Measurements from ENCODE around the gene ZBTB20. TPM values are rescaled to one million over a fixed set of nuclear protein-coding genes. Genes with fewer than 3 reads are reported as not detected.

Gene ZBTB20
- total and polyA plus RNA-seq, 2 donors (not counting 1 experiment from before 2014, with no cell fraction given): 4.0 to 22.5 TPM

- H3K9ac ChIP-seq (ENCODE audit: insufficient read depth, low read length): no peak overlapping the region
- H3K27ac ChIP-seq (ENCODE audit: insufficient read depth, low read length): no peak overlapping the region
- H3K79me2 ChIP-seq (ENCODE audit: control insufficient read depth, insufficient read depth, low read length): no peaks in the 10 kb centered on the region
- no peaks in the 10 kb centered on the region for H4K20me1 ChIP-seq (ENCODE audit: control insufficient read depth, extremely low read depth, insufficient read depth, low read length)
- no peaks in the 10 kb centered on the region for H3K36me3 ChIP-seq (ENCODE audit: control insufficient read depth, insufficient read depth, low read length)
- DNase-seq (ENCODE audit: low read depth in 2 of 2): peak in 1 of 2 donors; percentile 66
- H3K9me3 ChIP-seq (ENCODE audit: control insufficient read depth, insufficient read depth, low read depth, low read length): no peaks in the 10 kb centered on the region
- H3K4me2 ChIP-seq (ENCODE audit: extremely low read depth, insufficient read depth, low read length): no peak overlapping the region
- no peaks in the 10 kb centered on the region for H3K27me3 ChIP-seq (ENCODE audit: control insufficient read depth, insufficient read depth, low read length)
- TF ChIP-seq, protein P1, sequence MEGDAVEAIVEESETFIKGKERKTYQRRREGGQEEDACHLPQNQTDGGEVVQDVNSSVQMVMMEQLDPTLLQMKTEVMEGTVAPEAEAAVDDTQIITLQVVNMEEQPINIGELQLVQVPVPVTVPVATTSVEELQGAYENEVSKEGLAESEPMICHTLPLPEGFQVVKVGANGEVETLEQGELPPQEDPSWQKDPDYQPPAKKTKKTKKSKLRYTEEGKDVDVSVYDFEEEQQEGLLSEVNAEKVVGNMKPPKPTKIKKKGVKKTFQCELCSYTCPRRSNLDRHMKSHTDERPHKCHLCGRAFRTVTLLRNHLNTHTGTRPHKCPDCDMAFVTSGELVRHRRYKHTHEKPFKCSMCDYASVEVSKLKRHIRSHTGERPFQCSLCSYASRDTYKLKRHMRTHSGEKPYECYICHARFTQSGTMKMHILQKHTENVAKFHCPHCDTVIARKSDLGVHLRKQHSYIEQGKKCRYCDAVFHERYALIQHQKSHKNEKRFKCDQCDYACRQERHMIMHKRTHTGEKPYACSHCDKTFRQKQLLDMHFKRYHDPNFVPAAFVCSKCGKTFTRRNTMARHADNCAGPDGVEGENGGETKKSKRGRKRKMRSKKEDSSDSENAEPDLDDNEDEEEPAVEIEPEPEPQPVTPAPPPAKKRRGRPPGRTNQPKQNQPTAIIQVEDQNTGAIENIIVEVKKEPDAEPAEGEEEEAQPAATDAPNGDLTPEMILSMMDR (conservative IDR thresholded peaks at IDR 0.05 in 1 of 2, IDR thresholded peaks at IDR 0.05 in 1 of 2; ENCODE audit: low read depth in 1 of 2, low read length in 2 of 2): no peak
- TF ChIP-seq EZH2 (IDR thresholded peaks at IDR 0.05; ENCODE audit: low read length, missing control alignments): no peak
- H3K4me3 ChIP-seq (replicated peaks in 1 of 4; ENCODE audit: control extremely low read depth in 1 of 4, insufficient read depth in 1 of 4, low read depth in 3 of 4, low read length in 4 of 4): no peak overlapping the region
- H3K4me1 ChIP-seq (ENCODE audit: control insufficient read depth, extremely low read depth, insufficient read depth, low read length): no peaks in the 10 kb centered on the region
- H2AFZ ChIP-seq (ENCODE audit: low read length): no peak overlapping the region
These were observed 577.9 kb downstream of the ZBTB20 start for GRCh38 chr3:114569186-114569585.

DNA sequence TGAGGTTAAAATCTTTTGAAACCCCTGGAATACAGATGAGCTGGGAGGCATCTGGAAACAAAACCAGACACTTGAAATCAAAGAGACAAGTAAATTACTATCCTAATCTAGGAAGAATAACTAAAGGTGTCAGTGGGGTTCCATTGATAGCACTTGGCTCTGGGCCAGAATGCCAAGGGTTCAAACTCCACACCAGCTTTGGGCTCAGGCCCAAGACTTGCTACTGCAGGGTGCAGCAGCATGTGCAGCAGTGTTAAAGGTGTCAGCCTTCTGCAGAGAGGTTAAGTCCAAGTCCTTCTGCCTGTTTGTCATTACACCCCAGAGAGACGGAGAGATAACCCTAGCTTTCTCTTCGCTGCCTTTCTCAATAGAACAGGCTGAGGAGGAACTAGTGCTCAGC, 579.3 kb downstream of the ZBTB20 start:
- Histone ChIP-seq H3K4me1 (ENCODE audit: control insufficient read depth, extremely low read depth, insufficient read depth, low read length) (no peaks in the 10 kb centered on the region), H3K4me2 (ENCODE audit: extremely low read depth, insufficient read depth, low read length) (no peak overlapping the region), H3K27ac (ENCODE audit: insufficient read depth, low read length) (no peak overlapping the region), H3K27me3 (ENCODE audit: control insufficient read depth, insufficient read depth, low read length) (no peaks in the 10 kb centered on the region), H3K9me3 (ENCODE audit: control insufficient read depth, insufficient read depth, low read depth, low read length) (no peaks in the 10 kb centered on the region), H3K79me2 (ENCODE audit: control insufficient read depth, insufficient read depth, low read length) (no peaks in the 10 kb centered on the region), H4K20me1 (ENCODE audit: control insufficient read depth, extremely low read depth, insufficient read depth, low read length) (no peaks in the 10 kb centered on the region), H3K9ac (ENCODE audit: insufficient read depth, low read length) (no peak overlapping the region), H3K4me3 (replicated peaks in 1 of 4; ENCODE audit: control extremely low read depth in 1 of 4, insufficient read depth in 1 of 4, low read depth in 3 of 4, low read length in 4 of 4) (no peak overlapping the region), H2AFZ (ENCODE audit: low read length) (no peak overlapping the region), H3K36me3 (ENCODE audit: control insufficient read depth, insufficient read depth, low read length) (no peaks in the 10 kb centered on the region)
- TF ChIP-seq, protein P1 (conservative IDR thresholded peaks at IDR 0.05 in 1 of 2, IDR thresholded peaks at IDR 0.05 in 1 of 2; ENCODE audit: low read depth in 1 of 2, low read length in 2 of 2): no peak
- no peak for TF ChIP-seq EZH2 (IDR thresholded peaks at IDR 0.05; ENCODE audit: low read length, missing control alignments)
- no peak for DNase-seq (ENCODE audit: low read depth in 2 of 2)

DNA sequence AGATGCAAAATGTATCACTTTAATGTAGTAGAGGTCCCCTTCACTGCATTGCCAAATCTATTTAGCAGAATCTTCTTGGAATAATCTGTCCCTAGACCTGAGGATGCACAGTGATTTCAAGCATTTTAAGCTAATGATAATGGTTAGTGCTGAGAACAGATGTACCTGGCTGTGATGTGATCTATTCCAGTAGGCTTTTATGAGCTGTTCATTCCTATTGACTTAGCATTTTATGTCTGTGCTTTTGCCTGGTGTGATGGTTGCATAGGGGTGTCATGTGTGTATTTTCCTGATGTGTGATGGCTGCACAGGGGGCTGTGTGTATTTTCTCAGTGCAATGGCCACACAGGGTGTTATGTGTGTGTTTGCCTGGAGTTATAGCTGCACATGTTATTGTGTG, 580.3 kb downstream of the ZBTB20 start:
- no peaks in the 10 kb centered on the region for H3K9me3 ChIP-seq (ENCODE audit: control insufficient read depth, insufficient read depth, low read depth, low read length)
- DNase-seq (ENCODE audit: low read depth in 2 of 2): no peak
- no peaks in the 10 kb centered on the region for H3K79me2 ChIP-seq (ENCODE audit: control insufficient read depth, insufficient read depth, low read length)
- H3K4me2 ChIP-seq (ENCODE audit: extremely low read depth, insufficient read depth, low read length): no peak overlapping the region
- H3K36me3 ChIP-seq (ENCODE audit: control insufficient read depth, insufficient read depth, low read length): no peaks in the 10 kb centered on the region
- no peaks in the 10 kb centered on the region for H4K20me1 ChIP-seq (ENCODE audit: control insufficient read depth, extremely low read depth, insufficient read depth, low read length)
- no peak overlapping the region for H3K9ac ChIP-seq (ENCODE audit: insufficient read depth, low read length)
- TF ChIP-seq EZH2 (IDR thresholded peaks at IDR 0.05; ENCODE audit: low read length, missing control alignments): no peak
- TF ChIP-seq, protein P1 (conservative IDR thresholded peaks at IDR 0.05 in 1 of 2, IDR thresholded peaks at IDR 0.05 in 1 of 2; ENCODE audit: low read depth in 1 of 2, low read length in 2 of 2): no peak
- H2AFZ ChIP-seq (ENCODE audit: low read length): no peak overlapping the region
- no peak overlapping the region for H3K27ac ChIP-seq (ENCODE audit: insufficient read depth, low read length)
- no peak overlapping the region for H3K4me3 ChIP-seq (replicated peaks in 1 of 4; ENCODE audit: control extremely low read depth in 1 of 4, insufficient read depth in 1 of 4, low read depth in 3 of 4, low read length in 4 of 4)
- no peaks in the 10 kb centered on the region for H3K4me1 ChIP-seq (ENCODE audit: control insufficient read depth, extremely low read depth, insufficient read depth, low read length)
- H3K27me3 ChIP-seq (ENCODE audit: control insufficient read depth, insufficient read depth, low read length): no peaks in the 10 kb centered on the region
